ENCODE results near the gene PRAC2.

The PRAC2 gene

DNA sequence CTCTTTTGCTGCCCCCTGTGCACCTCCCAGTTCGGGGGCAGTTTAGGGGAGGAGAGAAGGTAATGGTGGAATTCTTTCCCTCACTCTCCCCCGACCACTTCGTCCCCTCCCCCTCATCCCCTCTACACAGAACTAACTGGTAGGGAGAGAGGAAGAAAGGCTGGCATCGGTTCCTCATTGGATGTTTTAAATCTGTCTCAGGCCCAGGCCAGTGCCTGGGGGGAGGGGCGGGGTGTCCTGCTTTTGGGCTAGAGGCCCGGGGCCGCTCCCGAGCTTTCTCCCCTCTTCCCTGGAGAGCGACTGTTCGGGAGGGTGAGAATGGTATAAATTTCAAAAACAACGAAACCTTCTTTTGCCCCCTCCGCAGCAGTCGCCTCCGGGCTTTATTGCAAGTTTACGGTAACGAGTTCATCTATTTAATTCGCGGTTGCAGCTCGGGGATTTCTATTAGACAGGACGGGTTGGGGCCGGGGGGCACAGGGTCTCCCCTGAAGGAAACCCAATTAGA, at the start of gene PRAC2:
Gene PRAC2 (plus strand): TSS at position 271 of the 508 bp plus-strand sequence. CDS start 1,226 bp downstream, outside the sequence.
- ChIA-PET CTCF (interaction anchor here (0.9 to 19.2 kb wide), 23 partner anchors 9 to 170 kb away, joined by 3 to 353 read pairs (median 7); partner anchors contain the start of gene ATP5MC1), POLR2A (interaction anchor here (1.0 kb wide), 1 partner anchor 68 kb away, joined by 3 read pairs; no protein-coding TSS in a partner anchor)
- TF ChIP-seq, protein P1, sequence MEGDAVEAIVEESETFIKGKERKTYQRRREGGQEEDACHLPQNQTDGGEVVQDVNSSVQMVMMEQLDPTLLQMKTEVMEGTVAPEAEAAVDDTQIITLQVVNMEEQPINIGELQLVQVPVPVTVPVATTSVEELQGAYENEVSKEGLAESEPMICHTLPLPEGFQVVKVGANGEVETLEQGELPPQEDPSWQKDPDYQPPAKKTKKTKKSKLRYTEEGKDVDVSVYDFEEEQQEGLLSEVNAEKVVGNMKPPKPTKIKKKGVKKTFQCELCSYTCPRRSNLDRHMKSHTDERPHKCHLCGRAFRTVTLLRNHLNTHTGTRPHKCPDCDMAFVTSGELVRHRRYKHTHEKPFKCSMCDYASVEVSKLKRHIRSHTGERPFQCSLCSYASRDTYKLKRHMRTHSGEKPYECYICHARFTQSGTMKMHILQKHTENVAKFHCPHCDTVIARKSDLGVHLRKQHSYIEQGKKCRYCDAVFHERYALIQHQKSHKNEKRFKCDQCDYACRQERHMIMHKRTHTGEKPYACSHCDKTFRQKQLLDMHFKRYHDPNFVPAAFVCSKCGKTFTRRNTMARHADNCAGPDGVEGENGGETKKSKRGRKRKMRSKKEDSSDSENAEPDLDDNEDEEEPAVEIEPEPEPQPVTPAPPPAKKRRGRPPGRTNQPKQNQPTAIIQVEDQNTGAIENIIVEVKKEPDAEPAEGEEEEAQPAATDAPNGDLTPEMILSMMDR (IDR thresholded peaks at IDR 0.05; ENCODE audit: insufficient read depth, low read length, missing control alignments): no peak
- no peak for DNase-seq (ENCODE audit: low read depth, low spot score)
- H3K4me3 ChIP-seq (ENCODE audit: low read depth, low read length): no peak within 1 kb of the TSS

DNA sequence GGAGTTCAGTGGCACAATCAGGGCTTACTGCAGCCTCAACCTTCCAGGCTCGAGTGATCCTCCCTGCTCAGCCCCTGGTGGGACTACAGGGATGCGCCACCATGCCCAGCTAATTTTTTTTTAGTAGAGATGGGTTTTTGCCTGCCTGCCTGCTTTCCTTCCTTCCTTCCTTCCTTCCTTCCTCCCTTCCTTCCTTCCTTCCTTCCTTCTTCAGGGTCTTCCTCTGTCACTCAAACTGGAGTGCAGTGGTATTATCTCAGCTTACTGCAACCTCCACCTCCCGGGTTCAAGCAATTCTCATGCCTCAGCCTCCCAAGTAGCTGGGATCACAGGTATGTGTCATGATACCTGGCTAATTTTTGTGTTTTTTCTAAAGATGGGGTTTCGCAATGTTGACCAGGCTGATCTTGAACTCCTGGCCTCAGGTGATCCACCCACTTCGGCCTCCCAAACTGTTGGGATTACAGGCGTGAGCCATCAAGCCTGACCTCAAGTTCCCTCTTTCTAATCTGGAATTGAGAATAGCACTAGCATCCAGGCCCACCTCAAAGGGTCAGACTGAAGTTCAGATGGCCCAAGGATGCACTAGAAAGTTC, 45.9 kb upstream of the PRAC2 start:
- H3K4me3 ChIP-seq (ENCODE audit: low read depth, low read length): no peak overlapping the region
- ChIA-PET CTCF (interaction anchor here (0.7 to 13.2 kb wide), 11 partner anchors 8 to 792 kb away, joined by 3 to 260 read pairs (median 13); partner anchors contain the start of gene PRAC2), POLR2A (no interaction called here)
- TF ChIP-seq, protein P1 (IDR thresholded peaks at IDR 0.05; ENCODE audit: insufficient read depth, low read length, missing control alignments): no peak
- no peak for DNase-seq (ENCODE audit: low read depth, low spot score)

- ChIA-PET CTCF (interaction anchor here (0.6 to 13.2 kb wide), 55 partner anchors 10 to 549 kb away, joined by 3 to 260 read pairs (median 5); partner anchors contain the start of genes PRAC2 and TTLL6), POLR2A (no interaction called here)
- peak overlapping the region; percentile 30 for H3K4me3 ChIP-seq (ENCODE audit: low read depth, low read length)
- no peak for DNase-seq (ENCODE audit: low read depth, low spot score)
- TF ChIP-seq, protein P1 (IDR thresholded peaks at IDR 0.05; ENCODE audit: insufficient read depth, low read length, missing control alignments): peak; percentile 93
These were observed 44.6 kb upstream of the PRAC2 start for GRCh38 chr17:48678141-48678971.

- ChIA-PET CTCF (interaction anchor here (0.7 to 13.2 kb wide), 47 partner anchors 8 to 547 kb away, joined by 3 to 260 read pairs (median 6); partner anchors contain the start of genes PRAC2 and TTLL6), POLR2A (no interaction called here)
- no peak for DNase-seq (ENCODE audit: low read depth, low spot score)
- H3K4me3 ChIP-seq (ENCODE audit: low read depth, low read length): no peak overlapping the region
- TF ChIP-seq, protein P1 (IDR thresholded peaks at IDR 0.05; ENCODE audit: insufficient read depth, low read length, missing control alignments): no peak
These were observed 43.4 kb upstream of the PRAC2 start for GRCh38 chr17:48679385-48680096.

- H3K4me3 ChIP-seq (ENCODE audit: low read depth, low read length): no peak overlapping the region
- TF ChIP-seq, protein P1 (IDR thresholded peaks at IDR 0.05; ENCODE audit: insufficient read depth, low read length, missing control alignments): no peak
- no peak for DNase-seq (ENCODE audit: low read depth, low spot score)
- POLR2A ChIA-PET: no interaction called here
- CTCF ChIA-PET: interaction anchor here (1.0 to 13.2 kb wide), 5 partner anchors 13 to 200 kb away, joined by 3 to 260 read pairs (median 60); no protein-coding TSS in a partner anchor
These were observed 41.4 kb upstream of the PRAC2 start for GRCh38 chr17:48681609-48682008.
